Smooth muscle cell (in vitro differentiated cells): ENCODE data around the gene FAM240A. TPM values are rescaled to one million over a fixed set of nuclear protein-coding genes. Genes with fewer than 3 reads are reported as not detected.

Source experiments
- DNase-seq: peaks from one replicate; lab custom pipeline; 2025; ENCODE audit not compliant: unreplicated experiment; lab: John Stamatoyannopoulos, UW
- H2AFZ ChIP-seq: fragments of 200-600 bp; sonication (generic); 2 replicates; pipeline ENCODE4 v1.6.0; 2016; ENCODE audit warnings: antibody characterized with exemption, low read depth, mild to moderate bottlenecking
- H3F3A ChIP-seq: fragments of 200-600 bp; sonication (generic); 2 replicates; pipeline ENCODE4 v1.6.0; 2017; ENCODE audit warnings: antibody characterized with exemption, low read depth
- H3K27ac ChIP-seq: fragments of 200-600 bp; sonication (generic); 2 replicates; pipeline ENCODE4 v1.5.1; 2016; ENCODE audit warnings: low read depth, mild to moderate bottlenecking
- H3K27me3 ChIP-seq: fragments of 200-600 bp; sonication (generic); 2 replicates; pipeline ENCODE4 v1.6.1; 2016; ENCODE audit warnings: low read depth, mild to moderate bottlenecking
- H3K36me3 ChIP-seq: fragments of 200-600 bp; sonication (generic); 2 replicates; pipeline ENCODE4 v1.5.1; 2016; ENCODE audit warnings: low read depth
- H3K4me1 ChIP-seq: fragments of 200-600 bp; sonication (generic); 2 replicates; pipeline ENCODE4 v1.5.1; 2016; ENCODE audit warnings: low read depth
- H3K4me2 ChIP-seq: fragments of 200-600 bp; sonication (generic); 2 replicates; pipeline ENCODE4 v1.6.0; 2016; ENCODE audit warnings: mild to moderate bottlenecking
- H3K4me3 ChIP-seq: fragments of 200-600 bp; sonication (generic); 2 replicates; pipeline ENCODE4 v1.5.1; 2016; ENCODE audit warnings: mild to moderate bottlenecking
- H3K79me2 ChIP-seq: fragments of 200-600 bp; sonication (generic); 2 replicates; pipeline ENCODE4 v1.6.0; 2016; ENCODE audit warnings: low read depth, mild to moderate bottlenecking
- H3K9ac ChIP-seq: fragments of 200-600 bp; sonication (generic); 2 replicates; pipeline ENCODE4 v1.6.0; 2016; ENCODE audit warnings: low read depth
- H3K9me3 ChIP-seq: fragments of 200-600 bp; sonication (generic); replicated peaks from 2 replicates; pipeline ENCODE4 v1.5.1; 2016; ENCODE audit warnings: low read depth
- H4K20me1 ChIP-seq: fragments of 200-600 bp; sonication (generic); 2 replicates; pipeline ENCODE4 v1.6.0; 2016; ENCODE audit warnings: low read depth
- CTCF ChIP-seq: fragments of 200-600 bp; sonication (generic); IDR thresholded peaks from 2 replicates; pipeline ENCODE4 v1.5.1; 2017; ENCODE audit warnings: borderline replicate concordance, mild to moderate bottlenecking, antibody characterized with exemption; ENCODE audit not compliant: insufficient read depth, poor library complexity, severe bottlenecking
- WGBS: methylation state at CpG from one replicate; pipeline ENCODE4 v1.1.7; 2016; ENCODE audit warnings: low lambda C conversion rate; 5-methylcytosine and 5-hydroxymethylcytosine counted together
- polyA plus RNA-seq: library from polyadenylated mRNA; unstranded; fragments of >200 nt; fragmentation: Nextera tagmentation; extraction: Ambion mirVana; gene quantifications from 2 replicates; pipeline ENCODE4 v1.2.1, GENCODE V29; 2016
- total RNA-seq: library from RNA; depleted of rRNA; stranded (reverse); fragments of >200 nt; gene quantifications from 2 replicates; pipeline ENCODE4 v1.2.3, GENCODE V29; 2014

The FAM240A gene
- total and polyA plus RNA-seq, 2 experiments from 2014 or later, result not detected

DNA sequence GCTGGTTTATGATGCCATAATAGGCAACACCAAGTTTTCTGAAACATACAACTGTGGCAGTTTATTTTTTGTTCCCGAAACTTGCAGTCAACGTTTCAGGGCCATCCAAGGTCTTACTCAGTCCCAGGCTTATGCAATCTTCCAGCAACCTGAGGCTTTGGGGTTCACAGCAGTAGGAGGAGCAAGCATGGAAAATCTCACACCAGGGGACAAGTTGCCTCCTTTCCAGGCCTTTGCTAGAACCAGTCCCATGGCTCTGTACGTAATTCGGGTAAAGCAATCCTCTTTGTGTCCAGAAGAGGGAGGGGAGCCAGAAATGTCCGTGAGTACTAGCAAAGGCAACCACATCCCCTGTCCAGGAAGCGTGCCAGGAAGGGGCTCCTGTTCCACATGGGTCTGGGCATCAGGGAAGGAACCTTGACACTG lies 4.7 kb upstream of the FAM240A start:
- Histone ChIP-seq H3K4me3 (no peak overlapping the region), H3K27me3 (no peaks in the 10 kb centered on the region), H3F3A (no peaks in the 10 kb centered on the region), H3K79me2 (no peaks in the 10 kb centered on the region), H3K36me3 (no peaks in the 10 kb centered on the region), H2AFZ (no peak overlapping the region), H3K4me1 (no peaks in the 10 kb centered on the region), H3K4me2 (no peak overlapping the region), H3K9ac (no peak overlapping the region), H4K20me1 (no peaks in the 10 kb centered on the region), H3K9me3 (no peaks in the 10 kb centered on the region), H3K27ac (no peak overlapping the region)
- DNase-seq, result no peak
- no peak for TF ChIP-seq CTCF
- 69% methylated on average over 6 of the region's 6 CpGs for WGBS

GRCh38 chr3:46609212-46609721 lies 3.1 kb upstream of the FAM240A start:
- Histone ChIP-seq H3K27me3 (no peaks in the 10 kb centered on the region), H3F3A (no peaks in the 10 kb centered on the region), H3K79me2 (no peaks in the 10 kb centered on the region), H3K4me2 (no peak overlapping the region), H3K27ac (no peak overlapping the region), H3K36me3 (no peaks in the 10 kb centered on the region), H3K4me1 (no peaks in the 10 kb centered on the region), H3K4me3 (no peak overlapping the region), H3K9me3 (no peaks in the 10 kb centered on the region), H2AFZ (no peak overlapping the region), H4K20me1 (no peaks in the 10 kb centered on the region), H3K9ac (no peak overlapping the region)
- DNase-seq, result no peak
- WGBS, result 88% methylated on average over 5 of the region's 5 CpGs
- no peak for TF ChIP-seq CTCF

GRCh38 chr3:46609944-46610722 lies 2.2 kb upstream of the FAM240A start:
- DNase-seq, result no peak
- Histone ChIP-seq H3K79me2 (no peaks in the 10 kb centered on the region), H3K4me1 (no peaks in the 10 kb centered on the region), H3K4me2 (no peak overlapping the region), H3K27me3 (no peaks in the 10 kb centered on the region), H3K9me3 (no peaks in the 10 kb centered on the region), H3F3A (no peaks in the 10 kb centered on the region), H3K4me3 (no peak overlapping the region), H2AFZ (no peak overlapping the region), H4K20me1 (no peaks in the 10 kb centered on the region), H3K36me3 (no peaks in the 10 kb centered on the region), H3K27ac (no peak overlapping the region), H3K9ac (no peak overlapping the region)
- no peak for TF ChIP-seq CTCF
- WGBS, result 85% methylated on average over 12 of the region's 12 CpGs
